ENCODE results near the gene PPP1R9A. TPM values are rescaled to one million over a fixed set of nuclear protein-coding genes. Genes with fewer than 3 reads are reported as not detected.

PPP1R9A gene
- total and polyA plus RNA-seq, 12 donors, result 1.4 to 41.9 (median 29.1) TPM

GRCh38 chr7:94908323-94909178 is 1.2 kb downstream of the PPP1R9A start:
- Histone ChIP-seq H3K4me3 (peak overlapping the region; percentile 11 to 70 (median 60)), H3K27me3 (peaks cover 0 to 41% (median 5%) of the 10 kb centered on the region in 7 donors), H3K27ac (peak overlapping the region; percentile 8 to 83 (median 72)), H3K4me1 (peaks cover 0 to 20% (median 10%) of the 10 kb centered on the region in 9 donors), H3K36me3 (no peaks in the 10 kb centered on the region), H3K9me3 (no peaks in the 10 kb centered on the region)
- peak; percentile 20 to 26 for DNase-seq
- WGBS, 2 donors, result 4 to 6% methylated on average over 27 of the region's 27 CpGs
- peak; percentile 38 to 80 (median 66) for ATAC-seq
- intact Hi-C loops (cut with DNase I), result loop anchor here in 1 of 10 donors (10.0 kb wide), 1 partner anchor 56 kb away; no protein-coding TSS in a partner anchor
- TF ChIP-seq, protein P1, sequence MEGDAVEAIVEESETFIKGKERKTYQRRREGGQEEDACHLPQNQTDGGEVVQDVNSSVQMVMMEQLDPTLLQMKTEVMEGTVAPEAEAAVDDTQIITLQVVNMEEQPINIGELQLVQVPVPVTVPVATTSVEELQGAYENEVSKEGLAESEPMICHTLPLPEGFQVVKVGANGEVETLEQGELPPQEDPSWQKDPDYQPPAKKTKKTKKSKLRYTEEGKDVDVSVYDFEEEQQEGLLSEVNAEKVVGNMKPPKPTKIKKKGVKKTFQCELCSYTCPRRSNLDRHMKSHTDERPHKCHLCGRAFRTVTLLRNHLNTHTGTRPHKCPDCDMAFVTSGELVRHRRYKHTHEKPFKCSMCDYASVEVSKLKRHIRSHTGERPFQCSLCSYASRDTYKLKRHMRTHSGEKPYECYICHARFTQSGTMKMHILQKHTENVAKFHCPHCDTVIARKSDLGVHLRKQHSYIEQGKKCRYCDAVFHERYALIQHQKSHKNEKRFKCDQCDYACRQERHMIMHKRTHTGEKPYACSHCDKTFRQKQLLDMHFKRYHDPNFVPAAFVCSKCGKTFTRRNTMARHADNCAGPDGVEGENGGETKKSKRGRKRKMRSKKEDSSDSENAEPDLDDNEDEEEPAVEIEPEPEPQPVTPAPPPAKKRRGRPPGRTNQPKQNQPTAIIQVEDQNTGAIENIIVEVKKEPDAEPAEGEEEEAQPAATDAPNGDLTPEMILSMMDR (IDR thresholded peaks at IDR 0.05), result no peak

- Histone ChIP-seq H3K27me3 (peaks cover 0 to 41% (median 5%) of the 10 kb centered on the region in 7 donors), H3K4me1 (peaks cover 0 to 20% (median 10%) of the 10 kb centered on the region in 9 donors), H3K9me3 (no peaks in the 10 kb centered on the region), H3K4me3 (peak overlapping the region in 9 of 10 donors; percentile 55 to 70 (median 62)), H3K27ac (peak overlapping the region in 4 of 10 donors; percentile 69 to 83 (median 76)), H3K36me3 (no peaks in the 10 kb centered on the region)
- TF ChIP-seq, protein P1 (IDR thresholded peaks at IDR 0.05), result no peak
- no peak for ATAC-seq
- intact Hi-C loops (cut with DNase I), result loop anchor here in 1 of 10 donors (10.0 kb wide), 1 partner anchor 56 kb away; no protein-coding TSS in a partner anchor
- WGBS, 2 donors, result 62 to 66% methylated on average over 2 of the region's 2 CpGs
- DNase-seq, result no peak
These were observed 1.7 kb downstream of the PPP1R9A start for GRCh38 chr7:94909179-94909466.

DNA sequence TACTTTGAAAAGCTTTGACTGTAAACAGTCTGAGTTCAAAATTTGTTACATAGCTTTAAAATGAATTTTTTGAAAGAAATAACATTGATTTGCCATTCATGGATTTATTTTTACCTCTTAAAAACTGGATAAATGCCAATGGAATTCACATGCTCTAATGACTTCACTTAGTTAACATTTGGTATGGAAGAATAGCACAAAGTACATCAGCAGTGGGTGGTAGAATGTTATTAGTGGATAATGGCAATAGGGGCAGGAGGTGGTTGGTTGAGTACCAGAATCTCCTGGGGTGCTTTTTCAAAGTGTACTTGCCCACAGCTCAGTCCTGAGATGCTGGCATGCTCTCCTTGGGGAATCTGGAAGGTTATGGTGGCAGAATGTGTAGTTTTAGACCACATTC is 4.7 kb downstream of the PPP1R9A start:
- no peak for DNase-seq
- TF ChIP-seq, protein P1 (IDR thresholded peaks at IDR 0.05), result no peak
- peak overlapping the region in 1 of 10 donors; percentile 9 for H3K4me3 ChIP-seq
- H3K27me3 ChIP-seq, result peaks cover 0 to 31% (median 5%) of the 10 kb centered on the region in 7 donors
- no peak for ATAC-seq
- peaks cover 0 to 18% (median 9%) of the 10 kb centered on the region in 9 donors for H3K4me1 ChIP-seq
- H3K9me3 ChIP-seq, result no peaks in the 10 kb centered on the region
- no peak overlapping the region for H3K27ac ChIP-seq
- intact Hi-C loops (cut with DNase I), result loop anchor here in 1 of 10 donors (10.0 kb wide), 1 partner anchor 283 kb away; no protein-coding TSS in a partner anchor
- H3K36me3 ChIP-seq, result no peaks in the 10 kb centered on the region

GRCh38 chr7:94913391-94913790 is 6.0 kb downstream of the PPP1R9A start:
- ATAC-seq (no peak), DNase-seq (no peak)
- intact Hi-C loops (cut with DNase I), result loop anchor here in 1 of 10 donors (10.0 kb wide), 1 partner anchor 281 kb away; no protein-coding TSS in a partner anchor
- H3K36me3 ChIP-seq, result no peaks in the 10 kb centered on the region
- H3K9me3 ChIP-seq, result no peaks in the 10 kb centered on the region
- peaks cover 0 to 21% (median 0%) of the 10 kb centered on the region in 7 donors for H3K27me3 ChIP-seq
- H3K4me1 ChIP-seq, result peaks cover 0 to 14% (median 5%) of the 10 kb centered on the region in 9 donors
- H3K27ac ChIP-seq, result no peak overlapping the region
- H3K4me3 ChIP-seq, result no peak overlapping the region
- TF ChIP-seq, protein P1 (IDR thresholded peaks at IDR 0.05), result no peak

All from heart right ventricle (tissue), 16 donors.